Measurements from ENCODE around the gene TMEM139. TPM values are rescaled to one million over a fixed set of nuclear protein-coding genes. Genes with fewer than 3 reads are reported as not detected.

TMEM139 gene
- total RNA-seq, 1 donor from 2014 or later: 0.89 TPM

DNA sequence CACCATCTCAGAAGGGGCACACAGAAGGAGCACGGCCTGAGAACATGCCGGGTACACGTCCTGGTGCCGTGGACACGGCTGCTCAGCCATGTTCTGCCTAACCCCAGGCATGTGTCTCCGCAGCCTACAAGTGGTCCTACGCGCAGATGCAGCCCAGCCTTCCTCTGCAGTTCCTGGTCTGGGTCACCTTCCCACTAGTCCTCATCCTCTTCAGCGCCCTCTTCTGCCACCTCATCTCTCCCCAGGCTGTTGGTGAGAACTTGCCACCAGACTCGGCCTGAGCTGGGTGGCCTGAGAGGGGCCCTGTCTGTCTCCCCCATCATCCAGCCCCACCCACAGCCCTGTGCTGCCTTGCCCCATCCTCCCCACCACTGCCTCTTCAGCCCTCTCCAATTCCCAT lies 36.5 kb downstream of the TMEM139 start:
- intact Hi-C loops (cut with micrococcal nuclease): no loop called here

DNA sequence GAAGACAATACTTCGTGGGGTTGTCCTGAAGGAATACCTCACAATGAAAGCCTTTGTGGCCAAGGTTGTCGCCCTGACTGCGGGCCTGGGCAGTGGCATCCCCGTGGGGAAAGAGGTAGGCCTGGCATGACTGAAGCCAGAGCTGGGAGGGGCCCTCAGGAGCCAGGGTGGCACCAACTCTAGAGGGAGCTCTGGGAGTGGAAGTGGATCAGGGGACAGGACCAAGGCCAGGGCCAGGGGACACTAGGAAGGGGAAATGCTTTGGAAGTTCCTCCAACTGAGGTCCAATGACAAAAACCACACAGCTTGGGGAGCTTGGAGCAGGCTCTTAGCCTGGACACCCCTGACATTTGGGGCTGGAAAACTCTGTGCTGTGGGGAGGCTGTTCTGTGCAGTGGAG lies 37.0 kb downstream of the TMEM139 start:
- intact Hi-C loops (cut with micrococcal nuclease): no loop called here

DNA sequence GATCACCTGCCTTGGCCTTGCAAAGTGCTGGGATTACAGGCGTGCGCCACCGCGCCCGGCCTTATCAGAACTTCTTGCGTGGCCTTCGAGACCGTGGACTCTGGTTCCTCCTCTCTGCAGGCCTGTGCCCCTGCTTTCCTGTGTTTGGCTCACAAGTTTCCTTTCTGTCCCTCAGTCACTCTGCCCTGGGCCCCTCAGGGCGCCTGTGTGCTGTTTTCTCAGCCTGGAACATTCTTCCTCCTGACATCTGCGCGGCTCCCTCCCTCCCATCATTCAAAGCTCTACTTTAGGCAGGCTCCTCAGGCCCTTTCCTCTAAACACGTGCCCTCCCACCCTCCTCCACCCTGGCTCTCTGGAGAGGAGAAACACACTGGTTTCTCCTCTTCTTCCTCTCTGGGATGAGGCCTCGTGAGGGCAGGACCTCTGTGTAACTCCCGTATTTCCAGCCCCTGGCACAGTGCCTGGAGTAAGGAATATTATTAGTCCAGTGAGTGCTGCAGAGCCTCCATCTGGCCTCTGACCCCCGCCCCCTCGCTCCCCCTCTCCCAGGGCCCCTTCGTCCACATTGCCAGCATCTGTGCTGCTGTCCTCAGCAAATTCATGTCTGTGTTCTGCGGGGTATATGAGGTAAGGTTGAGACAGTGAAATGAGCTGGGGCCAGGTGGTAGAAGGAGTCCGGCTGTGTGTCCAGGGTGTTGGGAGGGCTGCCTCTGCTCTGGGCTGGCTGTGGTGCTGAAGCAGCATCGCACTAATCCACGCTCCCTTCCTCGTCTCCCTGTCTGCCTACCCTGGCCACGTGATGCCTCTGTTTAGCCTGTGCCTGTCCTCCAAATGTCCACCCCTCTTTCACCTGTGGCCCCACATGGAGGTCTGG lies 38.2 kb downstream of the TMEM139 start:
- intact Hi-C loops (cut with micrococcal nuclease): no loop called here

DNA sequence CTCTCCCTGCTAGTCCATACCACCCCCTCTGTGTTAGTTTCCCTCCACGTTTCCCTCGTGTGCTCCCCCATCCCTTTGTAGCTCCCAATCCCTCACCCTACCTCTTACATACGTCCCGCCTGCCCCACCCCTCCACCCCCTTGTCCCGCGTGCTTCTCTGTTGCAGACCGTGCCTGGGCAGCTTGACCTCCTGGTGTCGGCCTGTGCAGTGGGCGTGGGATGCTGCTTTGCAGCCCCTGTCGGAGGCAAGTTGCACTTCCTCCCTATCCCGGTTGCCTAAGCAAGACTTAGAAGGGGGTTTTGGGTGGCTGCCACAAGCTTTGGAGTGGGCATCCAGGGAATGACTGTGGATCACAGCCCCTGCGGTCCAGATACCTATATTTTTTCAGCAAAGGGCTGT lies 38.9 kb downstream of the TMEM139 start:
- intact Hi-C loops (cut with micrococcal nuclease): no loop called here

DNA sequence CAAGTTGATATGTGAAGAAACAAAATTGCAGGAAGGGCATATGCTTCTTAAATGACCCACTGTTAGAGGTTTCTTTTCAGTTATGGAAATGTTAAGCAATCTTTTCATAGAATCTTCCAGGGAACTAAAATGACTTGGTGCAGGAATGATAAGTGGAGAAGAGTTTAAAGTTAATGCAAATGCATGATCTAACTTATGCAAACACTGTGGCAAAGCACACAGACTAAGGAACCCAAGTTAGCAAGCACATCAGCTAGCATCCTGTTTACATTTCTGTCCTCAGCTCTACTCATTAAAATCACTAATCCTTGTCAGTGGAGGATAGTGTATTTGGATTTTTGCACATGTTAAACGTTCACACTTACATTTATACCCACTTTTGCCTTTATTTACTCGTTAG lies 40.5 kb downstream of the TMEM139 start:
- intact Hi-C loops (cut with micrococcal nuclease): no loop called here

DNA sequence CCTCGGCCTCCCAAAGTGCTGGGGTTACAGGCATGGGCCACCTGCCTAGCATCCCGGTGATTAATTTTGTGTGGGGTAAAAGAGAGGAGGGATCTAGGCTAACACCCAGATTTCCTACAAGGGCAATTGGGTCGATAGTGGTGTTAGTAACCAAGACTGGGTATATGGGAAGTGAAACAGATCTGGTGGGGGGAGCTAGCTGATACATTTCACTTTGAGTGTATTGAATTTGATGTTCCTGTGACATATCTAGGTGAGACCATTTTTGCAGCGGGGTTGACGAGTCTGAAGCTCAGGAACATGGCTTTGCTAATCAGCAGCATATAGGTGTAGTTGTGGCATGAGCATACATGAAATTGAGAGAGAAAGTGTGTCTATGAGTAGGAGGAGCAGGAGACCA lies 43.1 kb downstream of the TMEM139 start:
- intact Hi-C loops (cut with micrococcal nuclease): no loop called here

DNA sequence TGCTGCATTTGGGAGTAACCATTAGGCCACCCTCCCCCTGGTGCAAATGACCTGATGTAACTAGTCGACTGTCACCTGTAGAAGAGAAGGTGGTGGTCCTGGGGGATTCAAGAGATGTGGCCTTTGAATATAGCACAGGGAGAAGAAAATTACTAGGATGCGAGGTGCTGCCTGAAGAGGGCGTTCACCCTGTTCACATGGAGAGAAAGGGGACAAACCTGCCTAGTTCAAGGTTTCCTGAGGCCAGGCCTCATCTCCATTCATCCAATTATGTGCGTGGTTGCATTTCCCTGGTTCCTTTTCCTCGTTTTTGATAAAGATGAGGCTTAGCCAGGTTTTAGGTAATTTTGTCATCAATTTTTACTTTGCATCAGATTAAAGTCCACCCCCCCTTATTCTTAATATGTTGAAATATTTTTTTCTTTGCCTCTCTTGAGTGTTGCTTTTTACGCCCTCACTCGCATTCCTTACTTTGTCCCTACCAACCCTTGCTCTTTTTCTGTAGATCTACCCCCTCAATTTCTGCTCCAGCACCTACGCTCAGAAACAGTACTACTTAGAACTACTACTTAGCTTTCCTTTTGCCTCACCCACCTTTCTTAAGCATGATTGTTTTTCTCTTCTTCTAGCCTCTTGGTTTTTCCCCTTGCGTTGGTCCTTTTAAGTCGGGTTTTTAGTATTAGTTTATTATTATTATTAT lies 44.9 kb downstream of the TMEM139 start:
- intact Hi-C loops (cut with micrococcal nuclease): no loop called here

DNA sequence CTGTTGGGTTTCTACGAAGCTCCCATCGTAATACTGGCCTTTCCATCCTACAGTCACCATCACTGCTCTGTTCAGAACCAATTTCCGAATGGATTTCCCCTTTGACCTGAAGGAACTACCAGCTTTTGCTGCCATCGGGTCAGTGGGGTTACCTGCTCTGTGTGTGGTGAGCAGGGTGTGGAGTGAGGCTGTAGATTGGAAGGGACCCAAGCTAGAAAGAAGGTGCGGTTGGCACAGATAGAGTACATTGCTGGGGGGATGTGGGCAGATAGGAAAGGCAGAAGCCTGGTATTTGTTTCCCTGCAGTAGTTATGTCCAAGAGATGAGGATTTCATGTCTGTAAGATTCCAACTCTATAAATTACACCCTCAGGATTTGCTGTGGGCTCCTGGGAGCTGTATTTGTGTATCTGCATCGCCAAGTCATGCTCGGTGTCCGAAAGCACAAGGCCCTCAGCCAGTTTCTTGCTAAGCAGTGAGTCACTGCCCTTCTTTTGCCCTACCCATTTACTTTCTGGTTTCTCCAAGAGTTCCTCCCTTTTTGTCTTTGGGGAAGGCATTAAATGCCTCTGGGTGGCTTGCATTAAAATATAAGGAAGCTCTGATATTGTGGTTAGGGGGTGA lies 46.5 kb downstream of the TMEM139 start:
- intact Hi-C loops (cut with micrococcal nuclease): no loop called here

DNA sequence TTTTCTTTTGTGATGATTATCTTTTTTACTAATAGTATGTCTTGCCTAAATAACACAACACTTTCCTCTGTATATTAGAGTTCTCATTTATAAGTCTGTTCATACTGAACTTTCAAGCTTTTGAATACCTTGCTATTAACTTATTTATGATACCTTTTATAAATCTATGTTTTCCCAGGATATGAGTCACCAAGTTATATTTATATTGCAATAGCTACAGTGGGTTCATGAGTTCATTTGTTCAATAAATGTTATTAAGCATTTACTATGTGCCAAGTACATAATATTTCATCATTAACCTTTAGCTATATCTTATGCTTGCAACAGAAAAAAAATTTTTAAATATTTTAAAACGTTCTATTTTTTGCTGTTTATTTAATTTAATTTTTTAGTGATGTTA lies 49.5 kb downstream of the TMEM139 start:
- intact Hi-C loops (cut with micrococcal nuclease): no loop called here

DNA sequence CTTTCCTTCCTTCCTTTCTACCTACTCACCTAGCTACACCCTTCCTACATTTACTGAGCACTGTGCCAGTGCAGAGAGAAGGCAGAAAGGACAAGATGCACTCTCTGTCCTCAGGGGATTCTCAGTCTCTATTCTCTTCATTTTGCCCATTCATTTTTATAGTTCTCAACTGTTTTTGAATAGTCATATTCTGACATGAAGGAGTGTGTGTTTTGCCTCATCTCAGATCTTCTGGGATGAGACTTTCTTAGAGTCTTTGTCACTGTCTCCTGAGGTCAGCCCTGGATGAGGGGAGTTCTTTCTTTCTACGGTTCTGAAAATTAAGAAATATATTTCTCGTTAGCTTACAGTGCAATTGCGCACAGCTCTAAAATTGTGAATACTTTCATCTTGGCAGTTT lies 52.5 kb downstream of the TMEM139 start:
- intact Hi-C loops (cut with micrococcal nuclease): no loop called here

Other genes with a start within 250 kb of the TMEM139 start
- gene OR6V1, start 232.6 kb upstream of the TMEM139 start, total RNA-seq: not detected in 2 replicates
- not detected in 2 replicates for gene PIP, start 152.9 kb upstream of the TMEM139 start, total RNA-seq
- gene TAS2R39, start 101.5 kb upstream of the TMEM139 start, total RNA-seq: not detected in 2 replicates
- gene TAS2R40, start 62.9 kb upstream of the TMEM139 start, total RNA-seq: not detected in 2 replicates
- 363 and 365 TPM in 2 replicates for gene GSTK1, start 21.5 kb upstream of the TMEM139 start, total RNA-seq
- 118 and 124 TPM in 2 replicates for gene CASP2, start 3.4 kb downstream of the TMEM139 start, total RNA-seq
- gene CLCN1, start 31.2 kb downstream of the TMEM139 start, total RNA-seq: 0.09 TPM in 1 of 2 replicates, not detected in the other
- gene FAM131B, start 77.8 kb downstream of the TMEM139 start, total RNA-seq: 0.32 and 0.48 TPM in 2 replicates
- gene ZYX, start 96.4 kb downstream of the TMEM139 start, total RNA-seq: 168 and 171 TPM in 2 replicates
- gene EPHA1, start 123.9 kb downstream of the TMEM139 start, total RNA-seq: 0.73 and 1.9 TPM in 2 replicates
- gene TAS2R60, start 158.5 kb downstream of the TMEM139 start, total RNA-seq: not detected in 2 replicates
- not detected in 2 replicates for gene TAS2R41, start 192.9 kb downstream of the TMEM139 start, total RNA-seq

Measured in T-helper 2 cell treated with Interferon-gamma antibody and Interleukin-4, amounts not matched to agents 100 ng/mL and 5 ng/mL, for 36 hours (primary cell).